Neutrophil (primary cell): Measurements from ENCODE around the gene ARID1A.

Experiments
- H3K27ac ChIP-seq: fragments of 200-600 bp; sonication (generic); 2 replicates; pipeline ENCODE4 v1.5.1; 2016; ENCODE audit warnings: mild to moderate bottlenecking, moderate library complexity
- H3K27me3 ChIP-seq: fragments of 200-600 bp; sonication (generic); 2 replicates; pipeline ENCODE4 v1.6.0; 2016; ENCODE audit warnings: mild to moderate bottlenecking
- H3K36me3 ChIP-seq: fragments of 200-600 bp; sonication (generic); 2 replicates; pipeline ENCODE4 v1.5.1; 2017
- H3K4me1 ChIP-seq, 2 experiments: fragments of 200-600 bp in 1 of 2; sonication (generic) in 1 of 2; 1 replicate in 1 of 2; 2 replicates in 1 of 2; pipeline versions ENCODE4 v1.5.1 to v1.6.1; 2013 to 2016; ENCODE audit warnings: low read depth in 1 of 2, low read length in 1 of 2, mild to moderate bottlenecking in 1 of 2, moderate library complexity in 1 of 2; ENCODE audit not compliant: control insufficient read depth in 1 of 2, insufficient read depth in 1 of 2
- H3K4me3 ChIP-seq, 2 experiments: fragments of 200-600 bp in 1 of 2; sonication (generic) in 1 of 2; 1 replicate in 1 of 2; 2 replicates in 1 of 2; pipeline ENCODE4 v1.5.1; 2013 to 2016; ENCODE audit warnings: low read depth in 1 of 2, low read length in 1 of 2, mild to moderate bottlenecking in 1 of 2, moderate library complexity in 1 of 2
- H3K9me3 ChIP-seq: fragments of 200-600 bp; sonication (generic); 2 replicates; pipeline ENCODE4 v1.5.1; 2016
- TF ChIP-seq, protein P1 (sequence below): fragments of 200-600 bp; sonication (generic); IDR thresholded peaks from 2 replicates; pipeline ENCODE4 v1.5.1; 2016; ENCODE audit warnings: antibody characterized with exemption

ARID1A gene

DNA sequence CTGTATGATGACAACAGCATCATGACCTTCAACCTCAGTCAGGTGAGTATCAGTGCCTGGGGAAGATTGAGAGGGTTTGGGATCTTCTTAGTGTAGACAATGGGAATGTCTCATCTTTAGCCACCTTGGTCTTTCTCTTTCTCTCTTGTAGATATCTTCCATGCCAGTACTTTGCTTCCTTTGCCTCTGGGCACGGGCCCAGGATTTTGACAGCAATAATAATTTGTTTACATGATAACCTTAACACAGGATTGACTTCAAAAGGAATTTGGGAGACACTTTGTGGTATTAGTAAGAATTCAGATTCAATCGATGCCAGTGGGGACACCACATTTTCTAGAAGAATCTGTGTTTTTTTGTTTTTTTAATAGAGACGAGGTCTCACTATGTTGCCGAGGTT lies 79.9 kb downstream of the ARID1A start:
- no peak overlapping the region for H3K4me3 ChIP-seq
- peaks cover 14 to 17% of the 10 kb centered on the region in 2 experiments for H3K4me1 ChIP-seq
- no peaks in the 10 kb centered on the region for H3K9me3 ChIP-seq
- TF ChIP-seq, protein P1, sequence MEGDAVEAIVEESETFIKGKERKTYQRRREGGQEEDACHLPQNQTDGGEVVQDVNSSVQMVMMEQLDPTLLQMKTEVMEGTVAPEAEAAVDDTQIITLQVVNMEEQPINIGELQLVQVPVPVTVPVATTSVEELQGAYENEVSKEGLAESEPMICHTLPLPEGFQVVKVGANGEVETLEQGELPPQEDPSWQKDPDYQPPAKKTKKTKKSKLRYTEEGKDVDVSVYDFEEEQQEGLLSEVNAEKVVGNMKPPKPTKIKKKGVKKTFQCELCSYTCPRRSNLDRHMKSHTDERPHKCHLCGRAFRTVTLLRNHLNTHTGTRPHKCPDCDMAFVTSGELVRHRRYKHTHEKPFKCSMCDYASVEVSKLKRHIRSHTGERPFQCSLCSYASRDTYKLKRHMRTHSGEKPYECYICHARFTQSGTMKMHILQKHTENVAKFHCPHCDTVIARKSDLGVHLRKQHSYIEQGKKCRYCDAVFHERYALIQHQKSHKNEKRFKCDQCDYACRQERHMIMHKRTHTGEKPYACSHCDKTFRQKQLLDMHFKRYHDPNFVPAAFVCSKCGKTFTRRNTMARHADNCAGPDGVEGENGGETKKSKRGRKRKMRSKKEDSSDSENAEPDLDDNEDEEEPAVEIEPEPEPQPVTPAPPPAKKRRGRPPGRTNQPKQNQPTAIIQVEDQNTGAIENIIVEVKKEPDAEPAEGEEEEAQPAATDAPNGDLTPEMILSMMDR: no peak
- H3K27me3 ChIP-seq: no peaks in the 10 kb centered on the region
- H3K36me3 ChIP-seq: peaks cover 94% of the 10 kb centered on the region
- peak overlapping the region; percentile 49 for H3K27ac ChIP-seq

DNA sequence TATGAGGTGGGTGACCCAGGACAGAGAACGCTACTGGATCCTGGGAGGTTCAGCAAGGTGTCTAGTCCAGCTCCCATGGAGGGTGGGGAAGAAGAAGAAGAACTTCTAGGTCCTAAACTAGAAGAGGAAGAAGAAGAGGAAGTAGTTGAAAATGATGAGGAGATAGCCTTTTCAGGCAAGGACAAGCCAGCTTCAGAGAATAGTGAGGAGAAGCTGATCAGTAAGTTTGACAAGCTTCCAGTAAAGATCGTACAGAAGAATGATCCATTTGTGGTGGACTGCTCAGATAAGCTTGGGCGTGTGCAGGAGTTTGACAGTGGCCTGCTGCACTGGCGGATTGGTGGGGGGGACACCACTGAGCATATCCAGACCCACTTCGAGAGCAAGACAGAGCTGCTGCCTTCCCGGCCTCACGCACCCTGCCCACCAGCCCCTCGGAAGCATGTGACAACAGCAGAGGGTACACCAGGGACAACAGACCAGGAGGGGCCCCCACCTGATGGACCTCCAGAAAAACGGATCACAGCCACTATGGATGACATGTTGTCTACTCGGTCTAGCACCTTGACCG lies 83.4 kb downstream of the ARID1A start:
- peaks cover 25 to 27% of the 10 kb centered on the region in 2 experiments for H3K4me1 ChIP-seq

DNA sequence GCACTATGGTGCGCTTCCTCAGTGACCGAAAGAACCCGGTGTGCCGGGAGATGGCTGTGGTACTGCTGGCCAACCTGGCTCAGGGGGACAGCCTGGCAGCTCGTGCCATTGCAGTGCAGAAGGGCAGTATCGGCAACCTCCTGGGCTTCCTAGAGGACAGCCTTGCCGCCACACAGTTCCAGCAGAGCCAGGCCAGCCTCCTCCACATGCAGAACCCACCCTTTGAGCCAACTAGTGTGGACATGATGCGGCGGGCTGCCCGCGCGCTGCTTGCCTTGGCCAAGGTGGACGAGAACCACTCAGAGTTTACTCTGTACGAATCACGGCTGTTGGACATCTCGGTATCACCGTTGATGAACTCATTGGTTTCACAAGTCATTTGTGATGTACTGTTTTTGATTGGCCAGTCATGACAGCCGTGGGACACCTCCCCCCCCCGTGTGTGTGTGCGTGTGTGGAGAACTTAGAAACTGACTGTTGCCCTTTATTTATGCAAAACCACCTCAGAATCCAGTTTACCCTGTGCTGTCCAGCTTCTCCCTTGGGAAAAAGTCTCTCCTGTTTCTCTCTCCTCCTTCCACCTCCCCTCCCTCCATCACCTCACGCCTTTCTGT lies 84.6 kb downstream of the ARID1A start:
- Histone ChIP-seq H3K36me3 (peaks cover 57% of the 10 kb centered on the region), H3K27ac (peak overlapping the region; percentile 70)
- TF ChIP-seq, protein P1: no peak

More for the DNA sequence above, 83.4 kb downstream of the ARID1A start:
- H3K36me3 ChIP-seq: peaks cover 69% of the 10 kb centered on the region
- H3K27me3 ChIP-seq: no peaks in the 10 kb centered on the region
- H3K4me3 ChIP-seq: no peak overlapping the region
- peak overlapping the region; percentile 70 for H3K27ac ChIP-seq
- TF ChIP-seq, protein P1: no peak
- no peaks in the 10 kb centered on the region for H3K9me3 ChIP-seq

DNA sequence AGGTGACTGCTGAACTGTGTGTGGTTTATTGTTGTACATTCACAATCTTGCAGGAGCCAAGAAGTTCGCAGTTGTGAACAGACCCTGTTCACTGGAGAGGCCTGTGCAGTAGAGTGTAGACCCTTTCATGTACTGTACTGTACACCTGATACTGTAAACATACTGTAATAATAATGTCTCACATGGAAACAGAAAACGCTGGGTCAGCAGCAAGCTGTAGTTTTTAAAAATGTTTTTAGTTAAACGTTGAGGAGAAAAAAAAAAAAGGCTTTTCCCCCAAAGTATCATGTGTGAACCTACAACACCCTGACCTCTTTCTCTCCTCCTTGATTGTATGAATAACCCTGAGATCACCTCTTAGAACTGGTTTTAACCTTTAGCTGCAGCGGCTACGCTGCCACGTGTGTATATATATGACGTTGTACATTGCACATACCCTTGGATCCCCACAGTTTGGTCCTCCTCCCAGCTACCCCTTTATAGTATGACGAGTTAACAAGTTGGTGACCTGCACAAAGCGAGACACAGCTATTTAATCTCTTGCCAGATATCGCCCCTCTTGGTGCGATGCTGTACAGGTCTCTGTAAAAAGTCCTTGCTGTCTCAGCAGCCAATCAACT lies 85.5 kb downstream of the ARID1A start:
- TF ChIP-seq, protein P1: no peak
- Histone ChIP-seq H3K4me3 (no peak overlapping the region), H3K36me3 (peaks cover 49% of the 10 kb centered on the region), H3K9me3 (no peaks in the 10 kb centered on the region), H3K27ac (no peak overlapping the region), H3K4me1 (peaks cover 47 to 49% of the 10 kb centered on the region in 2 experiments), H3K27me3 (no peaks in the 10 kb centered on the region)

More for the DNA sequence above, 84.6 kb downstream of the ARID1A start:
- Histone ChIP-seq H3K27me3 (no peaks in the 10 kb centered on the region), H3K9me3 (no peaks in the 10 kb centered on the region), H3K4me3 (no peak overlapping the region), H3K4me1 (peaks cover 38 to 40% of the 10 kb centered on the region in 2 experiments)

DNA sequence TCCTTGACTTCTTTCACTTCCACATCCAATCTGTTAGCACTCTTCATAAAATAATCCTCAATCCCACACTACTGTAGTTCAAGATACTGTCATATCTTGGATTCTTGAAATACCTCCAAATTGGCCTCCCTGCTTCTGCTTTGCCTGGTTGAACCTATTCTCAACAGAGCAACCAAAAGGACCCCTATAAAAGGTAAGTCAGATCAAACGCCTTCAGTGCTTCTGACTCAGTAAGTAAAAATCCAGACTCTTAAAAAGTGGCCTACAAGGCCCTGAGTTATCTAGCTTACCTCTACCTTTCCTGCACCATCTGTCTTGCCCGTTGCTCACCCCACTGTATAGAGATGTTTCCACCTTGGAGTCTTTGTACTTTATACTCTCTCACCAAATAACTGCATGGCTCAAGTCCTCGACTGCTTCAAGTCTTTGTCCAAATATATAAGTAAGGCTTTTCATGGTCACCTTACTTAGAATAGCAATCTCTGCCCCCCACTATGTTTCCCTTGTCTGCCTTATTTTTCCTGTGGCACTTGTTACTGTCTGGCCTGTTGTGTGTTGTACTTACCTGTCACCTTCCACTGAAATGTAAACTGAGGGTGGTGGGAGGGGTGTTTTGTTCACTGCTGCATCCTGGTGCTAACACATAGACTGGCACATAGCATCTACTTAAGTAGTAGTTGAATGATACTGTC lies 86.9 kb downstream of the ARID1A start:
- TF ChIP-seq, protein P1: no peak
- no peaks in the 10 kb centered on the region for H3K9me3 ChIP-seq
- H3K36me3 ChIP-seq: peaks cover 36% of the 10 kb centered on the region
- H3K4me3 ChIP-seq: no peak overlapping the region
- H3K27me3 ChIP-seq: no peaks in the 10 kb centered on the region
- H3K27ac ChIP-seq: peak overlapping the region; percentile 99
- H3K4me1 ChIP-seq: peaks cover 57 to 58% of the 10 kb centered on the region in 2 experiments
